GM23338 (cell line): ENCODE measurements around the gene ASIC5. TPM values are rescaled to one million over a fixed set of nuclear protein-coding genes. Genes with fewer than 3 reads are reported as not detected.

Source experiments
- ATAC-seq: fragments of 200-7000 bp; cut with Tn5 transposase; 3 replicates; pipeline ENCODE4 v1.9.1; 2020
- DNase-seq: peaks from one replicate; pipeline ENCODE4 v3.0.0-alpha.2; 2015; ENCODE audit warnings: low spot score
- H2AFZ ChIP-seq: fragments of 200-600 bp; sonication (generic); 2 replicates; pipeline ENCODE4 v1.8.0; 2016; ENCODE audit warnings: antibody characterized with exemption, mild to moderate bottlenecking, moderate library complexity
- H3F3A ChIP-seq: fragments of 200-600 bp; sonication (generic); replicated peaks from 2 replicates; pipeline ENCODE4 v1.8.0; 2017; ENCODE audit warnings: antibody characterized with exemption, mixed run types, low read depth
- H3K27ac ChIP-seq: fragments of 200-600 bp; sonication (generic); 2 replicates; pipeline ENCODE4 v1.6.1; 2016; ENCODE audit warnings: low read depth
- H3K27me3 ChIP-seq: fragments of 200-600 bp; sonication (generic); 2 replicates; pipeline ENCODE4 v1.8.0; 2016; ENCODE audit warnings: mild to moderate bottlenecking, mixed run types, moderate library complexity; ENCODE audit not compliant: insufficient read depth
- H3K36me3 ChIP-seq: fragments of 200-600 bp; sonication (generic); 2 replicates; pipeline ENCODE4 v1.8.0; 2016; ENCODE audit warnings: mild to moderate bottlenecking; ENCODE audit not compliant: insufficient read depth
- H3K4me1 ChIP-seq: fragments of 200-600 bp; sonication (generic); 2 replicates; pipeline ENCODE4 v1.8.0; 2016; ENCODE audit warnings: mild to moderate bottlenecking, moderate library complexity; ENCODE audit not compliant: insufficient read depth
- H3K4me2 ChIP-seq: fragments of 200-600 bp; sonication (generic); 2 replicates; pipeline ENCODE4 v1.7.1; 2017; ENCODE audit warnings: mixed run types
- H3K4me3 ChIP-seq: fragments of 200-600 bp; sonication (generic); 2 replicates; pipeline ENCODE4 v1.6.1; 2016; ENCODE audit warnings: mixed run types
- H3K79me2 ChIP-seq: fragments of 200-600 bp; sonication (generic); replicated peaks from 2 replicates; pipeline ENCODE4 v1.8.0; 2017; ENCODE audit warnings: mild to moderate bottlenecking; ENCODE audit not compliant: insufficient read depth
- H3K9me2 ChIP-seq: fragments of 200-600 bp; sonication (generic); 2 replicates; pipeline ENCODE4 v1.8.0; 2017; ENCODE audit not compliant: insufficient read depth
- H4K20me1 ChIP-seq: fragments of 200-600 bp; sonication (generic); replicated peaks from 2 replicates; pipeline ENCODE4 v1.8.0; 2017; ENCODE audit warnings: mild to moderate bottlenecking; ENCODE audit not compliant: insufficient read depth
- H3K27ac Mint-ChIP-seq: 2 replicates; pipeline ENCODE4 v1.8.0; 2020; ENCODE audit warnings: inconsistent platforms, mild to moderate bottlenecking, moderate library complexity, mixed read lengths
- H3K27me3 Mint-ChIP-seq: 3 replicates; pipeline ENCODE4 v1.8.0; 2022; ENCODE audit warnings: low read depth, mild to moderate bottlenecking, moderate library complexity, mixed read lengths, inconsistent platforms; ENCODE audit not compliant: insufficient read depth, poor library complexity
- H3K36me3 Mint-ChIP-seq: 3 replicates; pipeline ENCODE4 v1.8.0; 2021; ENCODE audit warnings: low read depth, mild to moderate bottlenecking, inconsistent platforms, moderate library complexity, mixed read lengths
- H3K4me1 Mint-ChIP-seq: 3 replicates; pipeline ENCODE4 v1.8.0; 2020; ENCODE audit warnings: mild to moderate bottlenecking, inconsistent platforms, mixed read lengths
- H3K4me3 Mint-ChIP-seq: 3 replicates; pipeline ENCODE4 v1.8.0; 2021; ENCODE audit warnings: moderate library complexity, mild to moderate bottlenecking, inconsistent platforms, mixed read lengths
- H3K9me3 Mint-ChIP-seq: 3 replicates; pipeline ENCODE4 v1.8.0; 2020; ENCODE audit warnings: moderate library complexity, mild to moderate bottlenecking, inconsistent platforms, mixed read lengths
- CREB1 ChIP-seq: fragments of 250-450 bp; sonication (Bioruptor Pico); IDR thresholded peaks from 2 replicates; pipeline ENCODE4 v1.5.0; 2020; ENCODE audit warnings: low read depth, mild to moderate bottlenecking, moderate library complexity
- EZH2 ChIP-seq: fragments of 200-600 bp; sonication (generic); IDR thresholded peaks from one replicate; pipeline ENCODE4 v1.8.0; 2017; ENCODE audit warnings: antibody characterized with exemption, mild to moderate bottlenecking, low read depth; ENCODE audit not compliant: unreplicated experiment
- EZH2phosphoT487 ChIP-seq: fragments of 200-600 bp; sonication (generic); IDR thresholded peaks from one replicate; pipeline ENCODE4 v1.8.1; 2018; ENCODE audit warnings: antibody characterized with exemption; ENCODE audit not compliant: unreplicated experiment
- JUNB ChIP-seq: IDR thresholded peaks from one replicate; pipeline ENCODE4 v1.6.1; 2016; ENCODE audit warnings: antibody characterized with exemption; ENCODE audit not compliant: unreplicated experiment
- NANOG ChIP-seq: IDR thresholded peaks from 2 replicates; pipeline ENCODE4 v1.6.1; 2016; ENCODE audit warnings: antibody characterized with exemption, borderline replicate concordance
- POLR2AphosphoS5 ChIP-seq: IDR thresholded peaks from 2 replicates; pipeline ENCODE4 v1.6.1; 2016; ENCODE audit warnings: antibody characterized with exemption, low read depth
- STAT1 ChIP-seq: IDR thresholded peaks from one replicate; pipeline ENCODE4 v1.6.1; 2016; ENCODE audit warnings: antibody characterized with exemption; ENCODE audit not compliant: unreplicated experiment
- ZNF114 ChIP-seq: fragments of 250-450 bp; sonication (Bioruptor Pico); IDR thresholded peaks from 2 replicates; pipeline ENCODE4 v1.5.0; 2020; ENCODE audit warnings: mild to moderate bottlenecking, moderate library complexity
- ZNF331 ChIP-seq: fragments of 250-450 bp; sonication (Bioruptor Pico); IDR thresholded peaks from 2 replicates; pipeline ENCODE4 v1.5.0; 2020; ENCODE audit warnings: low read depth, mild to moderate bottlenecking, moderate library complexity
- polyA plus RNA-seq: library from polyadenylated mRNA; unstranded; fragments of >200 nt; fragmentation: Nextera tagmentation; extraction: Ambion mirVana; gene quantifications from 2 replicates; pipeline ENCODE4 v1.2.1, GENCODE V29; 2016
- total RNA-seq: library from RNA; depleted of rRNA; stranded (reverse); fragments of >200 nt; shearing (Covaris generic); gene quantifications from 2 replicates; pipeline ENCODE4 v1.2.3, GENCODE V29; 2014
- TF ChIP-seq, protein P1 (sequence below): IDR thresholded peaks from one replicate; pipeline ENCODE4 v1.6.1; 2018; ENCODE audit warnings: antibody characterized with exemption; ENCODE audit not compliant: unreplicated experiment
- TF ChIP-seq, protein P2 (sequence below), 2 experiments: fragments of 200-600 bp in 1 of 2; sonication (generic) in 1 of 2; conservative IDR thresholded peaks; 2 replicates each; pipeline versions ENCODE4 v1.5.1 to v1.6.1; 2016 to 2017; ENCODE audit warnings: antibody characterized with exemption in 2 of 2, low read depth in 2 of 2, mild to moderate bottlenecking in 2 of 2, moderate library complexity in 1 of 2
- TF ChIP-seq, protein P3 (sequence below): IDR thresholded peaks from 2 replicates; pipeline ENCODE4 v1.6.1; 2016; ENCODE audit warnings: antibody characterized with exemption

ASIC5 gene
- total and polyA plus RNA-seq, 2 experiments from 2014 or later = not detected

DNA sequence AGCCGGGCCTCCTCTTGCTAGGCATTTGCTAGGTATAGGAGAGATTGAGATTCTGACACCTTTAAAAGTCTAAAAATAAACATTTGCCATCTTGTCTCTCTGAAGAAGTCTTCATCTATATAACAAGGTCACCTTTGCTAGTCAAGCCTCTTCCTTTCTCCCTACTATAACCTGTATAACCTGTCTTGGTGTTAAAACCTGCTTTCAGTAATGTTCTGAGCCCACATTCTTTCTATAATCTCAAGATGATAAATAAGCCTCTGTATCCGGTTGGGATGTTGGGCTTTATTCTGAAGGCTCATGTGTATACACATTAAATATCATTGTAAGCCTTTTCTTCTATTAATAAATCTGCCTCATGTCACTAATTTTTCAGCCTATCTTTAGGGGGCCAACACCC, 10.2 kb downstream of the ASIC5 start (continued):
- TF ChIP-seq, protein P1, sequence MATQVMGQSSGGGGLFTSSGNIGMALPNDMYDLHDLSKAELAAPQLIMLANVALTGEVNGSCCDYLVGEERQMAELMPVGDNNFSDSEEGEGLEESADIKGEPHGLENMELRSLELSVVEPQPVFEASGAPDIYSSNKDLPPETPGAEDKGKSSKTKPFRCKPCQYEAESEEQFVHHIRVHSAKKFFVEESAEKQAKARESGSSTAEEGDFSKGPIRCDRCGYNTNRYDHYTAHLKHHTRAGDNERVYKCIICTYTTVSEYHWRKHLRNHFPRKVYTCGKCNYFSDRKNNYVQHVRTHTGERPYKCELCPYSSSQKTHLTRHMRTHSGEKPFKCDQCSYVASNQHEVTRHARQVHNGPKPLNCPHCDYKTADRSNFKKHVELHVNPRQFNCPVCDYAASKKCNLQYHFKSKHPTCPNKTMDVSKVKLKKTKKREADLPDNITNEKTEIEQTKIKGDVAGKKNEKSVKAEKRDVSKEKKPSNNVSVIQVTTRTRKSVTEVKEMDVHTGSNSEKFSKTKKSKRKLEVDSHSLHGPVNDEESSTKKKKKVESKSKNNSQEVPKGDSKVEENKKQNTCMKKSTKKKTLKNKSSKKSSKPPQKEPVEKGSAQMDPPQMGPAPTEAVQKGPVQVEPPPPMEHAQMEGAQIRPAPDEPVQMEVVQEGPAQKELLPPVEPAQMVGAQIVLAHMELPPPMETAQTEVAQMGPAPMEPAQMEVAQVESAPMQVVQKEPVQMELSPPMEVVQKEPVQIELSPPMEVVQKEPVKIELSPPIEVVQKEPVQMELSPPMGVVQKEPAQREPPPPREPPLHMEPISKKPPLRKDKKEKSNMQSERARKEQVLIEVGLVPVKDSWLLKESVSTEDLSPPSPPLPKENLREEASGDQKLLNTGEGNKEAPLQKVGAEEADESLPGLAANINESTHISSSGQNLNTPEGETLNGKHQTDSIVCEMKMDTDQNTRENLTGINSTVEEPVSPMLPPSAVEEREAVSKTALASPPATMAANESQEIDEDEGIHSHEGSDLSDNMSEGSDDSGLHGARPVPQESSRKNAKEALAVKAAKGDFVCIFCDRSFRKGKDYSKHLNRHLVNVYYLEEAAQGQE = no peak
- TF ChIP-seq POLR2AphosphoS5 = no peak
- TF ChIP-seq ZNF114 (CRISPR knock-in tag) = no peak
- no peak for TF ChIP-seq CREB1 (CRISPR knock-in tag)
- no peak for TF ChIP-seq JUNB
- no peak for TF ChIP-seq EZH2phosphoT487
- no peak for TF ChIP-seq EZH2
- TF ChIP-seq NANOG = no peak
- TF ChIP-seq STAT1 = no peak
- TF ChIP-seq ZNF331 = no peak
- TF ChIP-seq, protein P2, sequence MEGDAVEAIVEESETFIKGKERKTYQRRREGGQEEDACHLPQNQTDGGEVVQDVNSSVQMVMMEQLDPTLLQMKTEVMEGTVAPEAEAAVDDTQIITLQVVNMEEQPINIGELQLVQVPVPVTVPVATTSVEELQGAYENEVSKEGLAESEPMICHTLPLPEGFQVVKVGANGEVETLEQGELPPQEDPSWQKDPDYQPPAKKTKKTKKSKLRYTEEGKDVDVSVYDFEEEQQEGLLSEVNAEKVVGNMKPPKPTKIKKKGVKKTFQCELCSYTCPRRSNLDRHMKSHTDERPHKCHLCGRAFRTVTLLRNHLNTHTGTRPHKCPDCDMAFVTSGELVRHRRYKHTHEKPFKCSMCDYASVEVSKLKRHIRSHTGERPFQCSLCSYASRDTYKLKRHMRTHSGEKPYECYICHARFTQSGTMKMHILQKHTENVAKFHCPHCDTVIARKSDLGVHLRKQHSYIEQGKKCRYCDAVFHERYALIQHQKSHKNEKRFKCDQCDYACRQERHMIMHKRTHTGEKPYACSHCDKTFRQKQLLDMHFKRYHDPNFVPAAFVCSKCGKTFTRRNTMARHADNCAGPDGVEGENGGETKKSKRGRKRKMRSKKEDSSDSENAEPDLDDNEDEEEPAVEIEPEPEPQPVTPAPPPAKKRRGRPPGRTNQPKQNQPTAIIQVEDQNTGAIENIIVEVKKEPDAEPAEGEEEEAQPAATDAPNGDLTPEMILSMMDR (conservative IDR thresholded peaks at IDR 0.05; ENCODE audit: low read depth in 2 of 2) = no peak

DNA sequence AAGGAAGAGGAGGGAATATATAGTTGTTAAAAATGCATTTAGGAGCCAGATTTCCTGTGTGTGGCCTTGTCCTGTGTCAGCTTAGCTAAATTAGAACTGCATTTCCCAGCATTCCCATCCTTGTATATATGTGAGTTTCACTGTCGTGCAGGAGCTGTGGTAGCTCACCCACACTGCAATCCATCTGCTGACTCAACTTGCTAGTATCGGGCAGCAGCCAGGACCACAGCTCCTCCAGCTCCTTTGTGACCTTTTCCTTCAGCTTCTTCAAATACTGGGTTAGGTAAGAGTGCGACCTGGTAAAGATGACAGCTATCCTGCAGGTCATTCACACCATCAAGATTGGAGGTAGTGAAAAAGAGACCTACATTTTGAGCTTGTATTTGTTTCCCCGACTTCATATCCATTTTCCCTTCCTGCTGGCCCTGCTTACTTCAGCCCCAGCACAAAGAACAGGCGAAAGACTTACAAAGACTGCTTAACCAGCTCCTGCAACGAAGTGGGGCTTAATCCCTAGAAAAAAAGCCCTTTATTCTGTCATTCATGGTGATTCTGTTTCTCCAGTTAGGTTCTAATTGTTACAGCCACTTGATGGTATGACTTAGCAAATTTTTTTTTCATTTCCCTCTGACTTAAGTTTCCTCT, 11.4 kb downstream of the ASIC5 start:
- Histone ChIP-seq H3K27me3 (no peaks in the 10 kb centered on the region), H2AFZ (peak overlapping the region; percentile 91), H3K4me2 (no peak overlapping the region), H3K79me2 (no peaks in the 10 kb centered on the region), H3K27ac (no peak overlapping the region), H4K20me1 (no peaks in the 10 kb centered on the region), H3K9me2 (0 out of 2 replicates have a peak, but pooled peaks cover 5% of the 10 kb centered on the region), H3F3A (no peaks in the 10 kb centered on the region), H3K36me3 (no peaks in the 10 kb centered on the region), H3K4me1 (no peaks in the 10 kb centered on the region), H3K4me3 (no peak overlapping the region)
- H3K27ac Mint-ChIP-seq = peak overlapping the region; percentile 16; the same call in 1 of the 2 replicates
- peaks cover 13% of the 10 kb centered on the region for H3K9me3 Mint-ChIP-seq
- H3K27me3 Mint-ChIP-seq = no peaks in the 10 kb centered on the region
- peaks cover 10% of the 10 kb centered on the region; the same call in 2 of the 3 replicates for H3K36me3 Mint-ChIP-seq
- peaks cover 6% of the 10 kb centered on the region; the same call in 1 of the 3 replicates for H3K4me1 Mint-ChIP-seq
- no peak overlapping the region for H3K4me3 Mint-ChIP-seq
- ATAC-seq (no peak; the same call in 2 of the 3 replicates), DNase-seq (no peak)
- TF ChIP-seq ZNF114 (CRISPR knock-in tag) (no peak), CREB1 (CRISPR knock-in tag) (no peak), JUNB (no peak), STAT1 (no peak), EZH2phosphoT487 (no peak), EZH2 (no peak), ZNF331 (no peak)
- TF ChIP-seq, protein P2 (conservative IDR thresholded peaks at IDR 0.05; ENCODE audit: low read depth in 2 of 2) = no peak
- TF ChIP-seq, protein P1 = no peak
- TF ChIP-seq, protein P3, sequence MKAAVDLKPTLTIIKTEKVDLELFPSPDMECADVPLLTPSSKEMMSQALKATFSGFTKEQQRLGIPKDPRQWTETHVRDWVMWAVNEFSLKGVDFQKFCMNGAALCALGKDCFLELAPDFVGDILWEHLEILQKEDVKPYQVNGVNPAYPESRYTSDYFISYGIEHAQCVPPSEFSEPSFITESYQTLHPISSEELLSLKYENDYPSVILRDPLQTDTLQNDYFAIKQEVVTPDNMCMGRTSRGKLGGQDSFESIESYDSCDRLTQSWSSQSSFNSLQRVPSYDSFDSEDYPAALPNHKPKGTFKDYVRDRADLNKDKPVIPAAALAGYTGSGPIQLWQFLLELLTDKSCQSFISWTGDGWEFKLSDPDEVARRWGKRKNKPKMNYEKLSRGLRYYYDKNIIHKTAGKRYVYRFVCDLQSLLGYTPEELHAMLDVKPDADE = no peak
